NCI-H510A treated with DMSO at 0.1 percent for 48 hours (cell line): ENCODE results near the gene BICD1.
A peak's percentile ranks its signal among the peaks of the same experiment; 100 is the strongest.

Experiments used
- DNase-seq: peaks from one replicate; lab custom pipeline; 2025; lab: John Stamatoyannopoulos, UW

BICD1 gene

GRCh38 chr12:32284561-32284960 lies 177.9 kb downstream of the BICD1 start:
- no peak for DNase-seq

GRCh38 chr12:32285021-32285420 lies 178.4 kb downstream of the BICD1 start:
- DNase-seq: no peak

- no peak for DNase-seq
Observed at GRCh38 chr12:32285489-32285888, 178.8 kb downstream of the BICD1 start.

DNA sequence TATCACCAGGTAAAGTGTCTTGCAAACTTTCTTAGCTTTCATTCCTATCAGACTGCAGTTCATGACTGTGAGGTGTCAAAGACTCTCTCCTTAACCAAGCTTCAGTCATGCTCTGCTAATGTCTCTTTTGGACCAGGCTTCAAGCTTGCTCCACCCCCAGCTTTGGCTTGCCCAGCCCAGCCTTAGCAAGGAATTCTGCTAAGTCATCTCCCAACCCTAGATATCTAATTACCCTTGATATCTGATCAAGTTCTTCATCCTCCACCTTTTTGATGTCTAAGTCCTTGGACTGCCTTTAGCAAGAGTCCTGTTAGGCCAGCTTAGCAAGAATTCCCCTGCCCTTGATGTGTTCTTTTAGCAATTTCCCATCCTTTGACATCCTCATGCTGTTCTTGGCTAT lies 183.8 kb downstream of the BICD1 start:
- peak; percentile 3 for DNase-seq

GRCh38 chr12:32292151-32292550 lies 185.5 kb downstream of the BICD1 start:
- no peak for DNase-seq

DNA sequence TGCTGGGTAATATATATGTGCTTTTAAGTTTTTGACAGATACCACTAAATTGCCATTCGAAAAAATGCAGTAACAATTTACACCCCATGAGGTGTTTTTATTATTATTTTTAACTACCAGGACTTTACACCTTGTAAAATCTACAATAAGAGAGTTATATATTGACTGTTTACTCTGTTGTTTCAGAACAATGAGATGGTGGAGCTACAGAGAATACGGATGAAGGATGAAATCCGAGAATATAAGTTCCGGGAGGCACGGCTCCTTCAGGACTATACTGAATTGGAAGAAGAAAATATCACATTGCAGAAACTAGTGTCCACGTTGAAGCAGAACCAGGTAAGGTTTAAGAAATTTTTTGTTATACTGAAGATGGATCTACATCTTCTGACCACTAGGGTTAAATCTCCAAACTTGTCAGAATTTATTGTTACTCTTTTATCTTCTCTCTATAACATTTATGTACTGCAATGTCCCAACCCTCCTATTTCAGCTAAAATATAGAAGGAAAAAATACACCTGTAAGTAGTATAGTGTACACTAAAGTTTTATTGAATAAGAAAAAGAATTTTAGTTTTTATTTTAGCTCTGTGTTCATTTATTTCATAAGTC lies 187.3 kb downstream of the BICD1 start:
- no peak for DNase-seq

DNA sequence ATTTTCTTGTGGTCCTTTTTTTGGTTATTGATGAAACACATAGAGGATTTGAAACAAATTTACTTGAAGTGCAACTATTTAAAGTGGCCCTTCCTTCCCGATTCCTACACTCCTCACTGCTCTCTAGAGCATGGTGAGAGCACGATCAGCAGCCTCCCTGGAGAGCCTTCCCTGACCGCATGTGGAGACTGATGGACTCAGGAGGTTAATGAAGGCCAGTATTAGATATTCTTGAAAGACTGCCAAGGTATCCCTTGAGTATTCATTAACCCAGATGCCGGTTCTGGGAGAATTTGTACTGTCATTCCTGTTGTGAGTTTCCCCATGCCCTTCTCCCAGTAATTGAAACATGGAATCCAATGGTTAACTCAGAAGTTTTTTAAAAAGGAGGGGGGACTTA lies 189.9 kb downstream of the BICD1 start:
- DNase-seq: no peak

GRCh38 chr12:32298917-32299316 lies 192.3 kb downstream of the BICD1 start:
- DNase-seq: no peak

GRCh38 chr12:32301216-32301615 lies 194.6 kb downstream of the BICD1 start:
- DNase-seq: no peak

DNA sequence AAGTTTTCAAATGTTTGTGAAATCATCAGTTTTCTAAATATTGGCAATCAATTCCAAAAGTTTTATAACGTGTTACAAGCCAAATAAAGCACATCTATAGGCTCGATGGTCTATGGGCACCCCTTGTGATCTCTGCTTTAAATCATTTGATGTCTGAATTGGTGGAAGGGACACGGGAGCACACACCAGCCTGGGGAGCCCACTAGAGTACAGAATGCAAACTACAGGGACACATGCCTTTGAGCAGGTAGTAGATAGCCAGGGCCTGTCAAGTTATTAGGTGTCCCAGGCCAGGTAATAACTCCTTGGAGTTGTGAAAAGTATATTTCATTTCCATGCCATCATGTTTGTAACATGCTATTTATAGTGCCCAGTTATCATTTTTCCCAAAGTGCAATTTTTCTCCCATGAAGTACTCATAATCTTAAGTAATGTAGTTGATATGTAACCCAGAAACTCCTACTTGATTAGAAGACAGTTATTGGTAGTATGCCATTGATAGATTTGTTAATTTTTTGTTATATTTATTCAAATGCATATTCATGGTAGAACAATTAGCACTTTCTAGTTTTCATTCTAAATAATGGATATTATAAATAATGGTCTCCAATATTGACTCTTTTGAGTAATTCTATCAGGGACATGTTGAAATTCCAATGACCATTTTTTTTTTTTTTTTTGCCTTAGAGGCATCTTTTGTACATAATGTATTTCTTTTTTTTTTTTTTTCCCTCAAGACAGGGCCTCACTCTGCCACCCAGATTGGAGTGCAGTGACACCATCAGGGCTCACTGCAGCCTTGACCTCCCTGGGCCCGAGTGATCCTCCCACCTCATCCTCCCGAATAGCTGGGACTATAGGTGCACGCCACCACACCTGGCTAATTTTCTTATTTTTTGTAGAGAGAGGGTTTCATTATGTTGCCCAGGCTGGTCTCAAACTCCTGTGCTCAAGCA lies 195.8 kb downstream of the BICD1 start:
- peak; percentile 9 for DNase-seq

GRCh38 chr12:32303174-32303549 lies 196.5 kb downstream of the BICD1 start:
- no peak for DNase-seq

DNA sequence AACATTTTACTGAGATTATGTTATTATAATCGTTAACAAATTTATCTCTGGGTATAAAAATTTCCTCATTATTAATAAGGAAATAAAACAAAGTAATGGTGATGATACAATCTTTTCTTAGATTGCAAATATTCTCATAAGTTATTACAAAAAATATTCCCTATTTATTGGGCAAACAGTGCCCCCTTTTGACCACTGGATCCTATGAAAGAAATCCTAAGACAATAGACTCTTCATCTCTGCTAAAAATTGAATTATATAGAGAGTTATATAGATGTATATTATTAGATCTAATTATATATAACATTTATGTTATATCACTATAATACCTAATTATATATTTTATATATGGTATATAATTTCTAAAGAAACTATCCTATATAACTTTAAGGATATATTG lies 198.5 kb downstream of the BICD1 start:
- peak; percentile 6 for DNase-seq

- no peak for DNase-seq
Observed at GRCh38 chr12:32307326-32307725, 200.7 kb downstream of the BICD1 start.

GRCh38 chr12:32309811-32310736 lies 203.4 kb downstream of the BICD1 start:
- DNase-seq: no peak

GRCh38 chr12:32312049-32312670 lies 205.5 kb downstream of the BICD1 start:
- DNase-seq: peak; percentile 33

DNA sequence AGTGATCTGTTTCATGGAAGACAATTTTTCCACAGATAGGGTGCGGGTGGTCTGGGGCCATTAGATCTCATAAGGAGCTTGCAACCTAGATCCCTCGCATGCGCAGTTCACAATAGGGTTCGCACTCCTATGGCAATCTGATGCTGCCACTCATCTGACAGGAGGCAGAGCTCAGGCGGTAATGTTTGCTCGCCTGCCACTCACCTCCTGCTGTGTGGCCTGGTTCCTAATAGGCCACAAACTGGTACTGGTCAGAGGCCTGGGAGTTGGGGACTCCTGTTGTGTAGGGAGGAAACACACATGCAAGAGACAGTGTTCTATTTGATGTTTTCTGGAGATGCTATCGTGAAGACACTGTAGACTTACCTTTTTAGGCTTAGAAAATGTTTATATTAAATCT lies 215.7 kb downstream of the BICD1 start:
- DNase-seq: peak; percentile 20

- no peak for DNase-seq
Observed at GRCh38 chr12:32331133-32331532, 224.5 kb downstream of the BICD1 start.

DNA sequence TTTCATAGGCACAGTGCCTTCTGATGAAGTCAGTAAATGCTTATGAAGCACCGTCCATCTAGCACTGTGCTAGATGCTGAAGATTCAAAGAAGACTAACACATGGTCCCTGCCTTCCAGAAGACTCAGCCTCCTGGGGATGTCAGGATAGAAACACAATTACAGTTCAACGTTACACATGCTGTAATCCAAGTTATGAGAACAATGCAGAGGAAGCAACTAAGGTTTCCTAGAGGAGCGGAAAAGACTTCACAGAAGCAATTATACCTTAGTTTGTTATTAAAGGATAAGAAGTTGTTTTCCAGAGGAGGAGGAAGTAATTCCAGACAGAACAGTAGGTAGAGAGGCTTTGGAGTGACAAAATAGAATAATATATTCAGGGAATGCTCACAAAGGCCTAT lies 225.8 kb downstream of the BICD1 start:
- no peak for DNase-seq

- DNase-seq: no peak
Observed at GRCh38 chr12:32334371-32334777, 227.7 kb downstream of the BICD1 start.

- DNase-seq: no peak
Observed at GRCh38 chr12:32336261-32336660, 229.6 kb downstream of the BICD1 start.

DNA sequence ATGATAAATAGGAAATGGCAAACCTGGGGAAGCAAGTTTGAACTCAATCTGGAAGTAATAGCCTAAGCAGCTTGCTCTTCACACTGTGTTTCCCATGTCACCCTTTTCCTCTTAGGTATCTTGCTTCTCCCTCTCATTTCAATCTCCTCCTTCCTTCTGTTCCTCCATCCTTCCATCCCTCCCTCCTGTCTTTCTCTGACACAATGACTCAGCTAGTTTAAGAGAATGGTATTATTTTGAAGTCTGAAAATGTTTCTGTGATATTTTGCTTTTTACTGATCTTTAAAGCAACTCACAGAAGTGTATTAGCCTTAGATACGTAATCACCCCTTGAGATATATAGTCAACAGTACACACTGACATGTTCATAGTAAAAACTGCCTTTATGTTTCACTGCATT lies 236.8 kb downstream of the BICD1 start:
- no peak for DNase-seq

- no peak for DNase-seq
Observed at GRCh38 chr12:32344047-32344446, 237.4 kb downstream of the BICD1 start.
